Measurements from ENCODE around the gene ATP2A3.

ATP2A3 gene

DNA sequence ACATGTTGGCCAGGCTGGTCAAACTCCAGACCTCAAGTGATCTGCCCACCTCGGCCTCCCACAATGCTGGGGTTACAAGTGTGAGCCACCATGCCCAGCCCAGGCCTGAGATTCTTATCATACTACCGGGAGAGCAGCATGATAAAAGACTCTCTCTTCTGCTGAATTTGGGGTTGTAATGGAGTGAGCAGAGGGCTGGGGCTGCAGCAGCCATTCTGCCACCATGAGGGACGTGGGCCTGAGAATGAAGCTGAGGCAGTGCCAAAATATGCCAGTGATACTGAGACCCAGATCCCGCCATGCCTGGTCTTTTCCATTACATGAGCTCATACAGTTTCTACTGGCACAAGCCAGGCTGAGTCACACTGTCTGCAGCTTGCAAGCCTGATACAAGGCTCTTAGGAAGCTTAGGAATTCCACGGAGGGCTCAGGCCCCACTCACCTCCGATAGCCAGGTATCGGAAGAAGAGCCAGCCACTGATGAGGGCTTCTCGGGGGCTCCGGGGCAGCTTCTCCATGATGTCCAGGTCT lies 28.3 kb downstream of the ATP2A3 start:
- in situ Hi-C loops (cut with HindIII; ENCODE audit: low sequenced_read_pairs), result no loop called here

DNA sequence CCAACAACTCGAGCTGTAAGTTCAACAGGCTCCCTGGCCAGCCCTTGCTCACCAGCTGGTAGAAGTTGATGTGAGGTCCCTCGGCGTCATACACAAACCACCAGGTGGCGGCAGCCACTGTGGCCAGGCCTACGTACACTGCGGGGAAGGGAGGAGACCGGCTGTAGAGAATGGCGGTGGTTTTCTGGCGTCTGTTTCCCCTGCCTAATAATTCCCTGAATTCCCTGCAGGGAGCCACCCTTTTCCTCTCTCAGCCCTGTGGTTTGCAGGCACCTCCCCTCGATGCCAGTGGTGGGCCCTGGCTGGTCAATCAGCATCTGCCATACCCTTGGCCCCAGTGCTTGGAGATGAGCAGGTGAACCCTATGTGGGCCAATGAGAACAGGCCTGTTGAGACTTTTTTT lies 29.1 kb downstream of the ATP2A3 start:
- in situ Hi-C loops (cut with HindIII; ENCODE audit: low sequenced_read_pairs), result no loop called here

- in situ Hi-C loops (cut with HindIII; ENCODE audit: low sequenced_read_pairs), result no loop called here
Observed at GRCh38 chr17:3929764-3930163, 34.5 kb downstream of the ATP2A3 start.

DNA sequence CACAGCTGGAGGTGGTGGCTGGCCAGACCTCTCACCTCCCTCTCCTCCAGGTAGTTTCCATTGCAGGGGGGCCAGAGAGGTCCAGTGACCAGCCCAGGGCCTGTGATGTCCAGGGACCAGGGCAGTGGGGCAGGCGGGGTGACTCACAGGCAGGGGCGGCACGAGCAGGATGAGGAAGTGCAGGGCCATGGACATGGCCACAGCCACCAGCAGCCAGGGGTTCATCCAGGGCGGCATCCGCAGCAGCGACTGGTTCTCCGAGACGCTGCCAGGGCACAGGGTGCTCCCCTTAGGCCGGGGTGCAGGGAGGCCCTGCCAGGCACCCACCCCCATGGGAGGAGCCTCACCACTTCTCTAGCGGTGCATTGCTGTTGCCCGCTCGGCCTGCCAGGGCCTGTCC lies 35.1 kb downstream of the ATP2A3 start:
- in situ Hi-C loops (cut with HindIII; ENCODE audit: low sequenced_read_pairs), result no loop called here

DNA sequence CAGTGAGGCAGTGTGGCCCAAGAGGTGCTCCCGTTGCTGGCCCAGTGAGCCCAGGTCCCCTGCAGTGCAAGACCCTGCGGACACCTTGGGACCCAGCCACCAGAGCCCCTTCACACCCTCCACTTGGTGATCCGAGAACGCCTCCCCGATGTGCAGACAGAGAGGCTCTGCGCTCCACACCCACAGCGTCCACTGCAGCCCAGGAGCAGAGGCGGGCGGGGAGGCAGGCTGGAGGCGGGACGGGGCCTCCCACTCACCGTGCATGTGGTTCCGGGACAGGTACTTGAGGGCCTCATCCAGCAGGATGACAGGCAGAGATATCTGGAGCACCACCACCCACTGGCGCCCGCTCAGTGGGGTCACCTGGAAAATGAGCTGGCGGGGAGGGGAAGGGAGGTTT lies 35.8 kb downstream of the ATP2A3 start:
- in situ Hi-C loops (cut with HindIII; ENCODE audit: low sequenced_read_pairs), result no loop called here

GRCh38 chr17:3927628-3928340 lies 36.5 kb downstream of the ATP2A3 start:
- in situ Hi-C loops (cut with HindIII; ENCODE audit: low sequenced_read_pairs), result no loop called here

DNA sequence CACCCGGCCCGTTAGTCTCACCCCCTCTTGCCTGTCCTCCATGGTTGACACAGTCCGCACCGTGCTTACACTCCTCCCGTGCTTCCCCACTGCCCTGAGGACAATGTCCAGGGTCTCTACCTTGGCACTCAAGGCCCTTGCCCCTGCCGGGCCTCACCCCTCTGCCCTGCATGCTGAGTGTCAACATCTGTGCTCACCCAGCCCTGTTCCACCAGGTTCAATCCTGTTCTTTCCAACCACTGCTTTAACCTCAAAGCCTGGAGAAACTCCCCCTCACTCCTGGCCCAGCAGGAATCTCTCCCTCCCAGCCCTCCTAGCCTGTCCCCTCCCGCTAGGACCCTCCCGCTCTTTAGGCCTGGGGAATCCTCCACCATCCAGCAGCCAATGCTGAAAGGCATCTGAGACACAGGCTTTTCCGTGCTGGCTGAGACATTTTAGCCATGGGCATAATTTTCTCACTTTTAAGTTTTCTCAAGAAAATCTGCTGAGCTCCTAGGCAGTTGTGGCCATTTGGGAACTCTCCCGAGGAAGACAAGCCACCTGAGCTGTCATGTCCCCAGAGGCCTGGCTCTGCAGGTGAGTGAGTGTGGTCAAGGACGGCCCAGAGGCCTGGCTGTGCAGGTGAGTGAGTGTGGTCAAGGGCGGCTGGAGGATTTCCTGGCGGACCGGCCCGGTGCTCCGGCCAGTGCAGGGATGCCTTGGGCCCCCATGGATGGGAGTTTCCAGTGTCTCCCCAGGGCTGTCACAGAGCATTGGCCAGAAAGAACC lies 37.2 kb downstream of the ATP2A3 start:
- in situ Hi-C loops (cut with HindIII; ENCODE audit: low sequenced_read_pairs), result no loop called here

DNA sequence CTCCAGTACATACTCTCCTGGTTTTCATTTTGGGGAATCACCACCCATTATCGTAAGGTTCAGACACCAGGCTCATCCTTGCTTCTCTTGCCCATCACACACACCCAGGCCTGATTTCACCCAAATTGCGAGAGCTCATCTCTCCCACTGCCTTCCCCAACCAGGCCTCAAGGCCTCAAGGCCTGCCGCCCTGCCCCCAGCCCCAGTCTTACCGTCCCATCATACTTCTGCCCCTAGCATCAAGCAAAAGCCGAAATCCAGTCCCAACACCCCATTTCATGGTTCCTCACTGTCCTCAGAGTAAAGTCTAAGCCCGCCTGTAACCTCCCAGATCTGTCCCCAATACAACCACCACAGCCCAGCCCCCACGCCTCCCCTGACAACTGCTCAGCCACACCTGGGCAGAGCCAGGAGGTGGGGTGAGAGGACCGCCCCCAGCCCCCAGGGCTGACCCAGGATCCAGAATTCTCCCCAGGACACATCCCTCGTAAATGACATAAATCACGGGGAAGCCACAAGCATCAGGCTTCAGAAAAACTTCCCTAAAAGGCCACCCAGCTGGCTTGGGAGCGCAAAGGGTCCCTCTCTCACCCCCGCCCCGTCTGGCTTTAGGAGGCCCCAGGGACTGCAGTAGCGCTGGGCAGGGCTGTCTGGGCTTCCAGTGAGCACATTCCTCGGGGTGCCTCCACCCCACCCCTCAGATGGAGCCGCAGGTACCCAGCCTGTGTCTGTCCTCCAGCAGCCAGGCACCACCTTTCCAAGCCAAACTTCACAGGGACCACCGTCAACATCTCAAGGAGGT lies 38.4 kb downstream of the ATP2A3 start:
- in situ Hi-C loops (cut with HindIII; ENCODE audit: low sequenced_read_pairs), result no loop called here

DNA sequence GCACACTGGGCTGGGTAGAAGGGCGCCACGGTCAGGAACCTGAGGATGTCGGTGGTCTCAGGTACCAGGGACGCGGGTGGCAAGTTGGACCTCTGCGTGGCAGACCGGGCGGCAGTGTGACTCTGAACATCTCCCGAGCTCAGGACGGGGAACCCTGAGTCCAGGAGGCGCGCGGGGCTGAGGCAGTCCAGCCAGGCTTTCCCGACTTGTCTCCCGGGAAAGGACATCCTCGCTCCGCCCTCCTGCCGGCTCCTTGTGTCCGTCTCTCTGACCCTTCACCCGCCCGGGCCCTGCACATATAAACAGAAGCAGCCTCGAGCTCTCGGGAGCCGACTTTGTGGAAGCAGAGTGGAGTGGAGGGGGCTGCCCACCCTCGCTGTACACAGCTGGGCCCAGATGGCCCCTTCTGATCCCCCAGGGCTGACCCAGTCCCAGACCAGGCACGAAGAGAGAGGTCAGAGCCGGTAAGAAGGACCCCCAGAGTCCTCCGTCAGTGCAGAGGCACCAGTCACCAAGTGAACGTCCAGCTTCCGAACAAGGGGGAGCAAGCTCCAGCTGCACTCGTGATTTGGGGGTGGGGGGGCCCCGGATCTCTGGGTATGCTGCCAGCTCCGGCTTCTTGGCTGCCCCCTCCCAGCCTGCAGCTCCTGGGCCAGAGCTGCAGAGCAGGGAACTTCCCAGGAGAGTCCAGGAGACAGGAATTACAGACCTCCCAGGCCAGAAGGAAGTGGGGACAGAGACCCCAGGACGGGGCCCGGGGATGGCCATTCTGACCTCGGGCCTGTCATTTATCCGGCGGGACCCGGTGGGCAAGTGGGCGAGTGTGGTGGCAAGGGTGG lies 39.5 kb downstream of the ATP2A3 start:
- in situ Hi-C loops (cut with HindIII; ENCODE audit: low sequenced_read_pairs), result no loop called here

- in situ Hi-C loops (cut with HindIII; ENCODE audit: low sequenced_read_pairs), result no loop called here
Observed at GRCh38 chr17:3923466-3924190, 40.6 kb downstream of the ATP2A3 start.

- in situ Hi-C loops (cut with HindIII; ENCODE audit: low sequenced_read_pairs), result no loop called here
Observed at GRCh38 chr17:3922765-3923164, 41.5 kb downstream of the ATP2A3 start.

DNA sequence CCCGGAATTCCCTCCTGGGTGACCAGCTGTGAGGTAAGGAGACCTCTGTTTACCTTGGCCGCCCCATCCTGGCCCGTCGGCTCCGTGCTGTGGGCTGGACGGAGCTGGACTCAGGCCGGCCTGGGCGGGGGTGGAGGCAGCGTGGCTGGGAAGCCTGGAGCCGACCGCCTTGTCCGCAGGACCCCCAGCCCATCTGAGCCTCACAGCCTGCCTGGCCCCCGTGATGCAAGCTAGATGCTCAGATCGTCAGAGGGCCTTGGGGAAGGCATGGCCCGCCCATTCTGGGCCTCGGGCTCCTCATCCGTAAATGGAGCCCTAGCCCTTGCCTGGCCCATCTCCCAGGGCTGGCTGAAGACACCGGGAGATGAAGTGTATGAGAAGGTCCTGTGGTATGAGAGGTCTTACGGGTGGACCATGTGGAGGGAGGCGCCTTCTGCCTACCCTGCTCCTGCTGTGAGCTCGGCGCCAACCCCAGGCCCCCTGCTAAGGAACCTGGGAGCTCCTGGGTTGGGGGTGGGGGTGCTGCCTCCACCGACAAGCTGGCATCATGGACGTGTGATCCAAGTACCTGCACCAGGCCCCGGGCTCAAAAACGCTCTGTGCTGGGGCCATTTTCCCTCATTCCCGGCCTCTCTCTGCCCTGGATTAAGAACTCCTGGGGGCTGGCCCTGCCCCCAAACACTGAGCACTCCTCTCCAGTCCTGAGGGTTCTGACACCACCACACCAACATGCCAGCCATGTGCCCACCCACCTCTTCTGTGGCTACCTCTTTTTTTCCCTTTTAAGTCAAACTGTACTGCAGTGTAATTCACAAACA lies 42.5 kb downstream of the ATP2A3 start:
- in situ Hi-C loops (cut with HindIII; ENCODE audit: low sequenced_read_pairs), result no loop called here

- in situ Hi-C loops (cut with HindIII; ENCODE audit: low sequenced_read_pairs), result no loop called here
Observed at GRCh38 chr17:3921006-3921405, 43.2 kb downstream of the ATP2A3 start.

GRCh38 chr17:3919123-3919624 lies 45.1 kb downstream of the ATP2A3 start:
- in situ Hi-C loops (cut with HindIII; ENCODE audit: low sequenced_read_pairs), result no loop called here

DNA sequence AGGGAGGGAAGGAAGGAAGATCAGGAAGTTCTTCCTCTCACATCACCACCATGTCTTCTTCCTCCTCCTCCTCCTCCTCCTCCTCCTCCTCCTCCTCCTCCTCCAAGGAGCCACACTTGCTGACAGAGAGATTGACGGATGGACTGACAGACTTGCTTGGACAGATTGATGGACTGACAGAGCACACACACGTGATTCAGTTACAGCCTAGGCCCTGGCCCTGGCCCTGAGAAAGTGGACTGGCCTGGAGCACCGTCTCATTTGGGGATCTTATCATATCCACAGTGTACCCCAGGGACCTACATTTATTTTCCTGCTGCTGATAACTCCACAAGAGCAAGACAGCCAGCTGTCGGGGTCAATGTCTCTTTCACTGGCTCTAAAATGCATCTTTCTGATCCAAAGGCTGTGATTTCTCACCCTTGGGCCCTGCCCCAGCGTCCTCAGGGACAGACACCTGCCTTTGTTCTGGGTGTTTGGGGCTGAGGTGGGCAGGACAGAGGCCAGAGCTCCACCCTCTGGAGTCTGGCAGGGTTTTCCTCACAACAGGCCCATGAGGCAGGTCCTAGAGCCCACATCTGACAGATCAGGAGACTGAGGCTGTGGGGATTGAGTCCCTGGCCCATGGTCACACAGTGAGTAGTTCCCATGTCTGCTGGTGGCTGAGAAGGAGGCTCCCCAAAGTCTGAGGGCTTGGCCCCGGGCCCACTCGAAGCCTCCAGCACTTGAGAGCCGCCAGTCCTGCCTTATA lies 45.7 kb downstream of the ATP2A3 start:
- in situ Hi-C loops (cut with HindIII; ENCODE audit: low sequenced_read_pairs), result no loop called here

DNA sequence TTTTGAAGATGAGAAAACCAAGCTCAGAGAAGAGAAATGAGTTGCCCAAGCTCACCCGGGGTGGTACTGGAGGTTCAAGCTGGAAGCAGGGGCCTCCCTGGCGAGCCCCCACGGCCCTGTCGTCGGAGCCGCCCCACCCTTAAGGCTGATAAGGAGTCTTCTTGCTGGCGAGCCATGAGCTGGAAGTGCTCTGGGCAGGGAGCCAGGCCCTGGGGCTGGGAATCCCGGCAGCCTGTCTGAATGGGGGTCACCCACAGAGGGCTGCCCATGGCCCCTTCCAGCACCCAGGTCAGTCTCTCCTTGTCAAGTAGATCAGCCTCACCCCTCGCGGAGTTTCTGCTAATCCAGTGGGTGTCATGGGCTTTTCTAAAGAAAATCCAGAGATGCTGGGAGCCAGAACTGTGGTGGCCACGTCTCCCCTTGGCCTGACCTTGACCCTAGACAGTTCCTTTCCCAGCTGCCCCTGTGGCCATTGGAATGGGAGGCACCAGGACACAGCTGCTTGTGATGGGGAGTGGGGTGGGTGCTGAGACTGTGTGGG lies 46.8 kb downstream of the ATP2A3 start:
- in situ Hi-C loops (cut with HindIII; ENCODE audit: low sequenced_read_pairs), result no loop called here

- in situ Hi-C loops (cut with HindIII; ENCODE audit: low sequenced_read_pairs), result no loop called here
Observed at GRCh38 chr17:3916825-3917224, 47.4 kb downstream of the ATP2A3 start.
